CD4-positive, alpha-beta T cell treated with Interleukin-2 at 100 ng/mL for 4 hours (primary cell): Measurements from ENCODE around the gene TPRG1L.

Experiments
- DNase-seq: peaks from one replicate; pipeline ENCODE4 v3.0.0-alpha.2; 2020; ENCODE audit warnings: low spot score

Gene TPRG1L

DNA sequence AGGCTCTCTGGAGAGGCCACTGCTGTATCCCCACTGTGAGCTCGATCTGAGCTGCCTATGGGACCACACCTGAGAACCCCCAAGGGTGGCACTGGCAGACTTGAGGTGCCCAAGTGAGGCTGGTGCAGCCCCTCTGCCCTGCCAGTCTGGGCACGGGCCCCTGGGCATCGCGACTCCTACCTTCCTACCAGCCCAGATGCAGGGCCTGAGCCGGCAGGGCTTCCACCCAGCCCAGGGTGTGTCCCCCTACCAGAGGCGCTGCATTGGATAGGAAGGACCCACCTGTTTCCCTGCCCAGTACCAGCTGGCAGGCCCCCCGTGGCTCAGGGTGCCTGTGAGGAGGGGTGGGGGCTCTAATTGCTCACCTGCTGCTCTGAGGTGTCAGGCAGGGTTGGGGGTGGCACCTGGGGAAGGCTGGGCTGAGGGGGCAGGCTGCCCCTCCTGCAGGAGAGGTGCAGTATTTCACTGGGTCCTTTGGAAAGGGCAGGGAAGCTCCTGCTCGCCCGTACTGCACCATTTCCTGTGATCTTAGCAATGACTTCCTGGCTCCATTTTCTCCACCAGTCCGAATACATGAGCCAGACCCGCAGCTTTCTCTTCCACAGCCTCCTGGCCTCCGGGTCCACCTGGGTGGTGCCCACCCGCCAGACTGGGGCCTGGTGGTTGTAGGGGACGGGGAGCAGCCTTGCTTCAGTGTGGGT is 39.3 kb downstream of the TPRG1L start:
- DNase-seq: no peak

DNA sequence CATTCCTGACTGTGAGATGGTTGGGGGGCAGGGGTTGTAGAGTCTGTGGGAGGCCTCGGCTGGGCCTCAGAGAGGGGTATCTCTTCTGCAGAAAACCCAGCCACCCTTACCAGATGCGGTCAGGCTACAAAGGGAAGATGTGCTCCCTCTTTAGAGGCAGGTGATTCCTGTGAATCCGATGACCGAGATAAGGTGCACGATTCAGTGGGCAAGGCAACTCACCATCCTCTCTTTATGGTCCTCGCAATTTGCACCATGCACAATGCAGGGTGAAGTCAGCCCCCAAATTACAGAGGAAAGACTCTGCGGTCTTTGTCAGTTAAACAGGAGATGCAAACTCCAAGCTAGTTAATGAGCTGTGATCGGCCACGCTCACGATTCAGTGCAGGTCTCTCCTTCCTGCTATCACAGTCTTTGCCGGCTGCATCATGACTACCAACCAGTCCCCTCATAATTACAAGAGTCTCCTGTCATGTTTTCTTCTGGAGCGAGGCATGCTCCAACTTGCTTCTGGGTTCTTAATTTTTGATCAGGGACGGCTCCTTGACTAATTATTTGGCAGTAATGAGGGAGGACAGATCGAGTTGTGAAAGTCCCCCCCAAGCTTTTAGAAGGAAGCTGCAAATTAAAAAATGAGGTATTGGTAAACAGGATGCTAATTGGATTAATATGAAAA is 40.0 kb downstream of the TPRG1L start:
- DNase-seq: no peak

DNA sequence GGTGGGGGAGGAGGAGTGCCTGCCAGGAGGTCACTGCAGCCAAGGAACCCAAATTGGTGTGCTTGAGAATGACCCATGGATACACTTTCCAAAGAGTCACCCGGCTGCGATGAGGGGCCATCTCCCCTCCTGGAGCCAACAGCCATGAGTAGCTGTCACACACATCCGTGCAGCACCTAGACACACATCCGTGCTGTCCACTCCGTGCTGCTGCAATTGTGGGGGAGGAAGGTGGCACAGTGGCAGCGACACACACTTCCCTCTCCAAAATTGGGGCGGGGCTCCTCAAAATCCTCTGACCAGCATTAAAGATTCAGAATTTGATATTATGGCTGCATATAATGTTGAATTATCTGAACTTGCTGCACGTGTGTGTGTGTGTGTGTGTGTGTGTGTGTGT is 43.3 kb downstream of the TPRG1L start:
- DNase-seq: no peak

DNA sequence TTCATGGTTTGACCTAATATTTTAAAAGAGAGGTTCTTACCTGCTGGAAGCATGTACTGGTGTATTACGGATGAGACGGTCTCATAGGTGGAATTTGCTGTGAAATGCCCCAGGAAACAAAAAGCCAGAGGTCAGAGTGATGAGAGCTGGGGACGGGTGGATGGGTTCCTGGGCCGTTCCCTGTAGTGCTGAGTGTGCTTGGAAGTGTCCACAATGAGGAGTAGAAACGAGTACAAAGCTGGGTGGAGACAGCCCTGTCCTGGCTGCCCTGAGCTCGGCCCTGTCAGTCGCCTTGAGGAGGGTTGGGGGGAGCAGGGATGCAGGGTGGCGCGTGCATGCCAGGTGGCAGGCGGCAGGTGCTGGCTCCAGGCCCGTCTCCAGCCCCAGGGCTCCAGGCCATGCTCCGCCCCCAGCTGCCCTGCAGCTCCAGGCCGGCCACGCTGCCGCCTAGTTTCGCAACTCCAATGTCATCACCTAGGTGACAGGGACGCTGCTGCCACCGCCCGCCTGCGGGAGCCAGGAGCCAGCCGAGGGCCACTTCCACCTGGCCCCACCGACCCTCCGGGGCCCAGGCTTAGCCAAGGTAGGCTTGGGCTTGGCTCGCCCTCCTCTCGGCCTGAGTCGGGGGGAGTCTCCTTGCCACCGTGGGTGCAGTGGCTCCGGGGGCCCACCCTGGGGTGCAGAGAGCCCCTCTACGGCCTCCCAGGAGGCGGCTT is 43.9 kb downstream of the TPRG1L start:
- no peak for DNase-seq

DNA sequence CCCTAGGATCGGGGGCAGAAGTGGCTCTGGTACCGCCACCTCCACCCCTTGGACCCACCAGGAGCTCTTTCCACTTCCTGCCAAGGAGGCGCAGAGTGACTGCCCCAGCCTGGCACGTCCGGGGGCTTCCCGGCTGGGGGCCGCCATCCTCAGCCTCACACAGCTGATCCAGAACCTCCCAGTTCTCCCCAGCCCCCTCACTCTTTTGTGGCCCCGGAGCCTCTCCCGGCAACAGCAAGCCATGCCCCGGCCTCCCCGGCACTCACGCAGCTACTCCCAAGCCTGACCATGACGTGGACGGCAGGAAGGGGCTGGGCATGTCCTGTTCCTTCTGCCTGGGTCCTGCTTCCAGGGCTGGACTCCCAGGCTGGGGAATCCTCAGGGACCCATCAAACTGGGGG is 44.6 kb downstream of the TPRG1L start:
- DNase-seq: no peak

DNA sequence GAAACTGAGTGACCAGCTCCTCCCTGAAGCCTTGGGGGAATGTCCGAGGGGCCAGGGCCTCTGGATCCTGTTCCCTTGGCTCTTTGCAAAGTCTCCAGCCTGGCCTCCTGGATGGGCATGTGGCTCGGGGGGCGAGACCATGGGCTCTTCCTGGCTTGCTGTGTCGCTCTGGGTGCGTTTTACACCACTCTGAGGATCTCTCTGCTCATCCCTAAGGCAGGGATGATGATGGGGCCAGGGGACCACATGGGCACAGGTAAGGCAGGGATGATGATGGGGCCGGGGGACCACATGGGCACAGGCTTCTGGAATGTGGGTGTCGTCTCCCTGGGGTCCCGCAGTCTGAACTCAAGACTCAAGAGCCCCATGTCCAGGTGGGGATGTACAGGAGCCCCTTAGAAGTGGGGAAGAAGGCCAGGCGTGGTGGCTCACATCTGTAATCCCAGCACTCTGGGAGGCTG is 45.2 kb downstream of the TPRG1L start:
- DNase-seq: no peak

DNA sequence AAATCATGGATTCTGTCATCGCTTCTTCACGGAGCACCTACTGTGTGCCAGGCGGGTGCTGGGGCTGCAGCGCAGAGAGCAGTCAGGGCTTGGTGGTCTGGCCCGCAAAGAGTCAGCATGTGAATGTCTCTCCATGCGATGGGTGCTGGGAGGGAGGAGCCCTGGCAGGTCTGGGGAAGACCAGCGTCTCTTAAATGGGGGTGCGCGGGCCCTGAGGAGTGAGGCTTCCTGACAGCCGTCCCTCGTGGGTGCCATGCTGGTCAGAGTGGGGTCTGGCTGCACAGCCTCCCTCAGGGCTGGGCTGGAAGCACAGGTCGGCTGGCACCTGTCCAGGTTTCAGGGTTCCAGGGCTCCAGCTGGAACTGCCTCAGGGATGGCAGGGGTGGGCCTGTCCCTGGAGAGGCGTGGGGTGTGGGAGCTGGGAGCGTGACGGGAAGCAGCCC is 46.0 kb downstream of the TPRG1L start:
- no peak for DNase-seq

DNA sequence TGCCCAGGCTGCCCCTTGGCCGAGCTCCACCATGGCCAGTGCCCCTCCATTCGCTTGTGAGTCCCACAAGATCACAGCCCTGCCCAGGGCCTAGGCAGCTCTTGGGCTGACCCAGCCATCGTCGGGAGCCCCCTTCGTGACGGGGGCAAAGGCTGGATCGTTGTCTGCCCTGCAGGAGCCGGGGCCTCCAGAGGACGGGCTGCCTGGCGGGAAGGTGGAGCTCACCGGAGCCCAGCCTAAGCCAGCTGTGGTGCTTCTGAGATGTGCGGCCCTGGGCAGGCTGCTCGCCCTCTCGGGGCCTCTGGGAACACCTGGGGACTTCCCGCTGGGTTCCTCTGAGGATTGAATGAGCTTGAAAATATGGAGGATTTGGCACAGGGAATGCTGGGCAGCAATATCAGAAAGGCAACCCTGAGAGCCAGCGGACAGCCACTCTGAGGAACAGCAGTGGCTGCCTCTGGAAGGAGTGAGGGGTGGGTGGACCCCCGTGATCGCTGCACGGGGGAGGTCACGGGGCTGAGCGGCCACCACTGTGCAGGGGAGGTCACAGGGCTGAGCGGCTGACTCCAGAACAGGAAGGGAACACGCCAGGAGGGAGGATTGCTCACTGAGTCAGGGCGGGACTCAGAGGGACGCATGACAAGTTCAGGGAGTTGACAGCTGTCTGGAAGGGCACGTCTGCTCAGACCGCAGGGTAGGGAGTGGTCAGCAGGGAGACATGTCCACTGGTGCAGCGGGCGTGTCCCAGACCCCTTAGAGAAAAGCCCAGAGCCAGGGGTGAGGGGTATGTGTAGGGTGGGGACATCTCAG is 46.8 kb downstream of the TPRG1L start:
- DNase-seq: no peak

DNA sequence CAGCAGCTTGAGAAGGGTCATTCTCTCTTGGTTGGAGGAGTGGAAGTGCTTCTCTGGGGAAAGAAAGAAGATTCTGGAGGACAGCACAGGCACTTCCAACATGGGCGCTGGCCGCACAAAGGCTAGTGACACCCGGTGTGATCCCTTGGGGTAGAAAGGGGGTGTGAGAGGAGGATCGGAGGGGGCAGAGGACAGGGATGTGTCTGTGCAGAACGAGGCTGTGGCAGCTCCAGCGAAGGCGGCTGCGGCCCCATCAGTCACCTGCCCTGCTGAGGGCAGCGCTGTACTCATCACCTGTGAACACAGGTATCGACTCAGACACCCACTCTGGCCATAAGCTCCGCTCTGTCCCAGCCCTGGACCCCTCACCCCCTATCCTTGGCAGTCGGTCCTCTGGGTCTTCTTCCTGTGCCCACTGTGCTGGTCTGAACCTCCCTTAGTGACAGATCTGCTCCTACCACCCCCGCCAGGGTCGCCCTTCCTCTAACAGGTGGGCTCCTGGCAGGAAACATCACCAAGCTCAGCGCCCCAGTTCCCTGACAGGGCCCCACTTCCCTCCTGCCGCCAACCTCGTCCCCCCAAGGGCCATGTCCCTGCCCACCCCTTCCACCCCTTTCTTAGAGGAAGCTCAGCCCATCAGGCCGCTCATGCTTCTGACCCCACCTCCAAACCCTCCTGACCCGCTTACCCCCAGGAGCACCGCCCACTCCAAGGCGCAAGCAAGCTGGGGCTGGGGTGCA is 47.6 kb downstream of the TPRG1L start:
- no peak for DNase-seq

DNA sequence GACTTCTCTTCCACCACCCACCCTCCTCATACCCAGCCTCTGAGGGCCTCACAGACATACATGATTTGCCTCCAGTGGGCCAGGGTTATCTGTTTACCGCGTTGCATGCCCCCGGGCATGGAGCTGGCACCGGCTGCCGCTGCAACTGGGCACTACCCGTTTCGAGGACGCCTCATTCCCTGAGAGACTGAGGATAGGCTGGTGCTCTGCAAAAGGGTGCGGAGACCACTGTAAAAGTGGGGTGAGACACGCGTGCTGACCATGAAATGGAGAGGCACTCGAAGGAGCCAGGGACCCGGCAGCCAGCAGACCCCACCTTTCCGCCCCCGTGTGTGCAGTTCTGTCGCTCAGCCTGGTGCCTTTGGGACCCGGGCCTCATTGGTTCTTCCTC is 48.2 kb downstream of the TPRG1L start:
- DNase-seq: no peak

DNA sequence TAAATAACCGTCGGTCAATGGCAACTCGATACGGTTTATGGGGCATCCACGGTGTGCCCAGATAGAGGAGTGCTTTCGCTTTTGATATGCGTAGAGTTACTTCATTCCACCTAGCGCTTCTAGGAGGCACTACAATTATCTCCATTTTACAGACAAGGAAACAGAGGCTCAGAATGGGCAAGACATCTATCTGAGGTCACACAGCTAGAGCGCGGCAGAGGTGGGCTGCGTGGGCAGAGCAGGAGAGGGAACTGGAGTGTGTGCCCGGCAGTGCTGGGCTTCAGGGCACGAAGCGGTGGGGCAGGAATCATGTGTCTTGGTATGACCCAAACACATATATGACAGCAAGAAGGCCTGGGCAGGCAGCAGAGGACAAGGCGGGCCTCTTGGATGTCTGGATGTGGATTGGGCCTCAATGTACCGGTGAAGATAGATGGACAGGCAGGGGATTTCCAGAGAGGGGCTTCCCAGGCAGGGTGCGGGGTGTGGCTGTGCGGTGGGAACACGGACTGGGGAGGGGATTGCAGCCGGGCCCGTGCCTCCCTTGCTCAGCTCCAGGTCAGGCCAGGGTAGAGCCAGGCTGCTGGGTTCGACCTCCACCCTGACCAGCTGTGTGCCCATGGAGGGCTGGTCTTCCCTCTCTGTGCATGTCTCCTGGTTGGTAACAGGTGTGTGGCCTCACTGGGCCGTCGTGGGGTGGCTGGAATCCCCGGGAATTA is 48.7 kb downstream of the TPRG1L start:
- DNase-seq: peak; percentile 15

DNA sequence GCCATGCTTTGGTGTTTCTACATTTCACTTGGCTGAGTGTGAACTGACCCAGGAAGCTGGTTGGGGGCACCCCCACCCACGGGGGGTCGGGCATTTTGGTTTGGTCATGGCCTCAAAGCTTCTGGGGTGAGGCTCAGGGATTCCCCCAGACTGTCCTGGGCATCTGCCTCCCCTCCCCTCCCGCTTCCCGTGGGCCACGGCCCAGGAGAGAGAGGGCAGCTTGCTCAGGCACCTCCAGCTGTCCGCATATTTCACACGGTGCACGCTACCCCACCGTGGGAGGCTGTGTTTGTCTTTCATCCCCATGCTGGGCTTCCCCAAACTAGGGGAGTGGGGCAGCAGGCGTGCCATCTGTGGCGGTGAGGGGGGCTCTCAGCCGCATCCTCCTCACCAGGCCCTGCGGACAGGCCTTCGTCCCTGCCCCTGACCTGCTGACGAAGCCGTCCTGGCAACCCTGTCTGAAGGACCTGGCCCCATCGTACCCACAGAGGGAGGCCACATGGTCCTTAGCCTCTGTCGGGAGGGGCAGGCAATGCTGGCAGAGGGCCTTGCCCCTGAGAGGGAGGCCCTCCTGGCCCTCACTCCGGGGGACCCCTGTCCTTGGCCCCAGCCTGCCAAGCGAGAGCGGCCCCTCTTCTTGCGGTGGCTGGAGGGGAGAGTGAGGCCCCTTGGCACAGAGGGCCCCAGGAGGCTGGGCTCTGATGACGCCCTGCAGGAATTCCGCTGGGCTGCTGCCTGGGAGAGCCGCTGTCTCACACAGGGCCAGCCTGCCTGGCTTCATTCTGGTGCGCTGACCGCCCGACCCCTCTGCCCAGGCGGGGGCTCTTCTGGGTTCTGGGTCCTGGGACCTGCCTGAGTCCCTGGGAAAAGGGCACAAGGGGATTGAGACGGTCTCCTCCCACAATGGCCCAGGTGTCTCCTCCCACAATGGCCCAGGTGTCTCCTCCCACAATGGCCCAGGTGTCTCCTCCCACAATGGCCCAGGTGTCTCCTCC is 49.6 kb downstream of the TPRG1L start:
- DNase-seq: no peak

DNA sequence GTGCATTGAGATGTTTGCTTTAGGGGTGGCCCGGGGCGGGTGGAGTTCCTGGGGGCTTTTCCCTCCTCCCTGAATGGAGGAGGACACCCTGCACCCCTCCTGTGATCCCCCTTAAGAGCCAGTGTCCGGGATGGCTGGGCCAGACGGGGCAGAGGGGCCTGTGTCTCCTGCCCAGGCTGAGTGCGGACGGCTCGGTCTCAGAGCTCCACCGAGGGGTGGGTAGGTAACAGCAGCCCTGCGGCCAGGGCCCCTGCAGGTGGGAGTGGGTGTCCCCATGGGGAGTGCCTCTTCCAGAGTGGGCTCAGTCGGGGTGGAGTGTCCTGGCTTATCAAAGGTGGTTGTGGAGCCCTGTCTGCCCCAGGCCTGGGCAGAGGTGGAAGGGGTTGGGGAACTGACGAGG is 50.6 kb downstream of the TPRG1L start:
- no peak for DNase-seq

DNA sequence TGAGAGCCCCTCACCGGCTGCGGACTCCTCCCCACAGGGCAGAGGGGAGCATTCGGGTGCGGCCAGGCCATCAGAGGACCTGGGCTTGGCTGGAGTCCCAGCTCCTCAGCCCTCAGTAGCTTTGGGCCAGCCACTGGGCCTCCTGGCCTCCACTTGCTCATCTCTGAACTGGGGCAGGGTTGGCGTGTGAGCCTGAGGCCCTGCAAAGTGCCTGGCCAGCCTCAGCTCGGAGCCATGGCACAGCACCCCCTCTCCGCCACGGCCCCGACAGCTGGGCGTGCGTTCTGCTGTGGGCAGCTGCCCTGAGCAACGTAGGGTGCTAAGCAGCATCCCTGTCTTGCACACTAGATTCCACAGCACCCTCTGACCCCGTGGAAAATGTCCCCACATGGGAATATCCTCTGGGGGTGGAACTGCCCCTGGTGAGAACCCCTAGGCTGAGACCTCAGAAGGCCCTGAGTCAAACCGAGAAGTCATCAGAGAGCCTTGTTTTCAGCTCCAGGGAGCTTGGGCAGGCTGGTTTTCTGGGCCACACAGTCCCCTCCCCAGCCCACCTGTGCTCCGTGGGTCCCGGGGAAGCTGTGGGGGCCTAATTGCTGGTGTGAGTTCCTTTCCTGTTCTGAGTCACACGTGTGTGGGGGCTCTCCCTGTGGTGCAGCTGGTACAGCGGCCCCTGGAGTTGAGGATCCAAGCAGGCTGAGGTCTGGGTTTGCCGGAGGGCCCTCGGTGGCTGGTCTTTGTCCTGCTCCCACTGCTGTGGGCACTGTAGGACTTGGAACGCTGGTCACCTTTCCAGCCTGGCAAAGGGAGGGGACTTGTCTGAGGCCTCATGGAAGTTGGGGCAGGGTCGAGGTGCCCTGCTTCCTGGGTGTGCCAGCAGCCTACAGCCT is 52.0 kb downstream of the TPRG1L start:
- DNase-seq: no peak

DNA sequence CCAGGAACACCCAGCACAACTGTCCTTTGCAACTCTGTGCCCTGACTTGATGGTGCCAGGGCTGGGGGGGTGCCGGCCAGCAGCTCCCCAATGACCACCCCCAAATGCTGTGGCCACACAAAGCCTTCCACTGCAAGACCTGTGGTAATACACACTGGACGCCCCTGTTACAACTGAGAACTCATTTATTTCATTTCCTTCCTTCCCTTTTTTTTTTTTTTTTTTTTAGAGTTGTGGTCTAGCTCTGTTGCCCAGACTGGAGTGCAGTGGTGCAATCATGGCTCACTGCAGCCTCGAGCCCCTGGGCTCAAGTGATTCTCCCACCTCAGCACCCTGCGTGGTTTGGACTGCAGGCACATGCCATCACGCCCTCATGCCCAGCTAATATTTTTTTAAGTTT is 52.7 kb downstream of the TPRG1L start:
- no peak for DNase-seq

DNA sequence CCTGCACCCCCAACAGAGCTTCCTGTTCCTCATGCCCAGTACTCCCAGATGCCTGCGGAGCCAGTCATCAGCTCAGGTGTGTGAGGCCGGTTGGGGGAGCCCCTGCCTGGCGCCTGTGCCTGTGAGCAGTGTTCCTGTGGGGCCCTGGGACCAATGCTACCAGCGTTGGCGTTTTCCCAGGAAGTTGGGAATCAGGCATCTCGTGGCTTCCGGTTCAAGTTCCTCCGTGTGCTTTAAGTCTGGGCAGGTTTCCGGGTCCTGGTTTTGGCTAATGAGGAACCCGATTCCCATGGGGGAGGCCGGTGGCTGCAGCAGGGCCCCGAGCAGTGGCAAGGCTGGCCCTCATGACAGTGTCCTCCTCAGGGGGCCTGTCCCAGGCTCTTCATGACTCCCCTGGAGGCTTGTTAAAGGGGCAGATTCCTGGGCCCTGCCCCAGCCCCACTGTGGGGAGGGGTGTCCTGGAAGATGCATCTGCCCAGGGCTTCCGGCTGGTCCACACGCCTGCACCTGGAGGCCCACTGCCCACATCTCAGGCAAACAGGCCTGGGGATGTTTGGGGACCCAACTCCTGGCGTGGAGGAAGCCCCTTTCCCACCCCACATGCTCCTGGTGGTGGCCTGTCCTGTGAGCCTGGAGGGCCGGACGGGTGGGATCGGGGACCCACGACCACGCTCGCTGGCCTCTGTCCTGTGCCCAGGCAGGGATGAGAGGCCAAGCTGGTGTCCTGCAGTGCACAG is 53.7 kb downstream of the TPRG1L start:
- no peak for DNase-seq

DNA sequence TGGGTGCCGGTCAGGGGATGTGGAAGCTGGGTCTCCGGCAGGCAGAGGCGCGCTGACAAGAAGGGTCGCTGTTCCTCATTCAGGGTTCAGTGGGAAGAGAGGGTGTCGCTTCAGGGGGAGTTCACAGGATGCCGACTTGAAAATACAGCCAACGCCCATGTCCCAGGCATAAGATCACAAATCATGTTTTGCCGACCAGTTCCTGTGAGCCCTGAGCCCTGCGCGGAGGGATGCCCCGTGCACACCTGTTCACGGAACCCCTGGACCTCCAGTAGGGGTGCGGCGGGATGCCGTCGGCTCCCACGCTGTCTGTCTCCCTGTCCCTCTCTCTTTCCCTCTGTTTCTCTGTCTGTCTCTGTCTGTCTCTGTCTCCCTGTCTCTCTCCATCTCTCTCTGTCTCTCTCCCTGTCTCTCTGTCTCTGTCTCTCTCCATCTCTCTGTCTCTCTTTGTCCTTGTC is 54.3 kb downstream of the TPRG1L start:
- DNase-seq: no peak
